ENCODE results near the gene FARS2.

FARS2 gene

DNA sequence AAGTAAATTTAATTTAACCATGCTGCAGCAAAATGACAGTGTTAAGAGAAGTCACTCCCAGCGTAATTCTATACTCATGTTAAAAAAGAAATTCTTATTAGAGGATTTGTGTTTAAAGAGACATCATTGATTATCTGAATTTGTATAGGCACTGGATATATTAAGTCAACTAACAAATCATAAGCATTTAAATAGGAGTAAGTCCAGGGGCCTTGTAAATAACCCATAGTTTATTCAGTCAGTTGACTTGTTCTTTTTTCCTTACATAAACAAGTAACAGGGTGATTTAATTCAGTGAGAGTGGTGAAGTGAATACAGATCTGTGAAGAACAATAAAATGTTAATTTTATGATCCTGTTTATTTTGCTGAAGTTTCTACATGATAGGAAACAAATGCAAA lies 23.0 kb upstream of the FARS2 start:
- no peak for TF ChIP-seq ZNF274 (IDR thresholded peaks at IDR 0.05; ENCODE audit: low read depth, low read length)
- no peak overlapping the region for H3K4me3 ChIP-seq (ENCODE audit: low read length)

DNA sequence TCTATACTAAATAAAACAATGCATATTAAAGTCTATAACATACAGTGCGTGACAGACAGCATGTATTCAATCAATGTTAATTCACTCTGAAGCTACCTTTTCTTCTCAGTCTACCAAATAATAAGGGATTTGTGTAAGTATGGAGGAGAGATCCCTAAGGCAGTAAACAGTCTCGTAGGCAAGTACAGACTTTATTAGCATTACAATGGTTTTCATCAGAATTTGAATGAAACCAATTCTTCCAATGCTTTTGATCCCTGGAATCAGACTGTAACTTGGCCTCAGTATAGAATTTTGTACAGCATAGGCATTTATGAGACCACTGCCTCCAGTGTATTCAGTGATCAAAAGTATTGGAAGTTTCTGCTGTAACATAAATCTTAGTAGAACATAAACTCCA lies 20.1 kb upstream of the FARS2 start:
- TF ChIP-seq ZNF274 (IDR thresholded peaks at IDR 0.05; ENCODE audit: low read depth, low read length): no peak
- no peak overlapping the region for H3K4me3 ChIP-seq (ENCODE audit: low read length)

DNA sequence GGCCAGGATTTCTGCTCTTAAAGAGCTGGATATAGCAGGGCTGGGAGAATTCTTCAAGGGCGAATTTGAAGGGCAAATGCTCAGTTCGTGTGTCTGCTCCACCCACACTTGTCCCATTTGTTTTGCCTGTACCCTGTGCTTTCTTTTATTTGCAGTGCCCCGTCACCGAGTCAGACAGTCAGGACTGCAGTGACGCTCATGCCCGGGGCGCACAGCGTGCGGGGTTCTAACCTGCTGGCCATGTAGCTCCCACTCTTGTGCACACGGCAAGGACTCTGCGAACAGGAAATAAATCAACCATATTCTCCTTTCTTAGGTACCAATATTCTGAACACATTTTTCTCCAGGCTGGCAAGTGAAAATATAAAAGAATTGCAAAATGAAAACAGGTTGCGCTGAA lies 18.2 kb upstream of the FARS2 start:
- no peak overlapping the region for H3K4me3 ChIP-seq (ENCODE audit: low read length)

DNA sequence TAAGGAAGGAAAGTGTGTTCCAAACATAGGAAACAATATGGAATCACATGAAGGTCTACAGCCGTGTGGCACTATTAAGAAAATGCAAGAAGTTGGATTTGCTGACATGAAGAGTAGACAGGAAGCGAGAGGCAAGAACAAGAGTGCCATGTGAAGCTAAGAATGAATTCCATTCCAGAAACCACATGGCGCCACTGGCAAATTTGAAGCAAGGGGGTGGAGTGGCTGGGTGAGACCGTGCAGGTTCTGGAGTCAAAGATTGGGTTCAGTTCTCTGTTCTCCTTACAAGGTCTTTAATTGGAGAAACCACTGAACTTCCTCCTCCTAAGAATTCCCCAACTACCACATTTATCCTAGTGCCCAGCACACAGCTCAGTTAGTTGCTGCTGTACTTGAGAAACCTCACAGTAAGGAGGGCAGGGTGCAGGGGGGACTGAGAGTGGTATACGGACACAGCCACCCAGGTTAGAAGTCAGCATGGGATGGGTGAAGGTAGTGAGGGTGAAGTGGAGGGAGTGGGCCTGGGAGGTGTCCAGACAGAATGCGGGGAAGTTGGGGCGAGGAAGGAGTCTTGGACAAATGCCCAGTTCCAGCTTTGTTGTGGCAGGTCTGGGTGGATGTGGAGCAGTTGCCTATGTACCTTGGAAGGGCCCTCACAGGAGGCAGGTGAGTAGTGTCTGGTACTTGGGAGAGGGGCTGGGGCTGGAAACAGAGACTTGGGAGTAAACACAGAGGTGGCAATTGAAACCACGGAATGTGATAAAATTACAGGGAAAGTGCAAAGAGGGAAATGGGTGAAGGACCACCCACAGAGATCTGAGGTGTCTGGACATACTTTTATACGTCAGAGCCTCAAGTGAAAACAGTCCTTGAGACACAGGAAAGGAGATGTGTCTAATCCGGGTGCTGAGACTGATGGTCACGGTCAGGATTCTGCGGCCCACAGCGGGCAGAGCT lies 14.9 kb upstream of the FARS2 start:
- no peak overlapping the region for H3K4me3 ChIP-seq (ENCODE audit: low read length)
- TF ChIP-seq ZNF274 (IDR thresholded peaks at IDR 0.05; ENCODE audit: low read depth, low read length): no peak

More for the DNA sequence above, 18.2 kb upstream of the FARS2 start:
- no peak for TF ChIP-seq ZNF274 (IDR thresholded peaks at IDR 0.05; ENCODE audit: low read depth, low read length)

DNA sequence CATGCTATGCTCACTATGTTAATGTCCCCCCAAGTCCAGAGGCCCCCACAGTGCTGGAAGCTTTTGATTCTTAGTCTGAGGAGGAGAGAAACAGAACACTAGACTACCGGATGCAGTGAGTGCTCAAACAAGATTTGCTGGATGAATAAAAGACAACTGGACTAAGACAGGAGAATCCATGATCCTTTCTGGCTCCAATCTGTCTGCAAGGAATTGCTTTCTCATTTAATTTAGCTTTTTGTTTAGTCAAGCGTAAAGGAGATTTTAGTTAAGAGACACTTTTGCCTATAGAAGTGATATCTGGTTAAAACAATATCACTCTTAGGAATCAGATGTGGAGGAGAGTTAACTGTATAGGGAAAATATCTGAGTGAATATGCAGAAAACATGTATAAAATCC lies 14.1 kb upstream of the FARS2 start:
- TF ChIP-seq ZNF274 (IDR thresholded peaks at IDR 0.05; ENCODE audit: low read depth, low read length): no peak

DNA sequence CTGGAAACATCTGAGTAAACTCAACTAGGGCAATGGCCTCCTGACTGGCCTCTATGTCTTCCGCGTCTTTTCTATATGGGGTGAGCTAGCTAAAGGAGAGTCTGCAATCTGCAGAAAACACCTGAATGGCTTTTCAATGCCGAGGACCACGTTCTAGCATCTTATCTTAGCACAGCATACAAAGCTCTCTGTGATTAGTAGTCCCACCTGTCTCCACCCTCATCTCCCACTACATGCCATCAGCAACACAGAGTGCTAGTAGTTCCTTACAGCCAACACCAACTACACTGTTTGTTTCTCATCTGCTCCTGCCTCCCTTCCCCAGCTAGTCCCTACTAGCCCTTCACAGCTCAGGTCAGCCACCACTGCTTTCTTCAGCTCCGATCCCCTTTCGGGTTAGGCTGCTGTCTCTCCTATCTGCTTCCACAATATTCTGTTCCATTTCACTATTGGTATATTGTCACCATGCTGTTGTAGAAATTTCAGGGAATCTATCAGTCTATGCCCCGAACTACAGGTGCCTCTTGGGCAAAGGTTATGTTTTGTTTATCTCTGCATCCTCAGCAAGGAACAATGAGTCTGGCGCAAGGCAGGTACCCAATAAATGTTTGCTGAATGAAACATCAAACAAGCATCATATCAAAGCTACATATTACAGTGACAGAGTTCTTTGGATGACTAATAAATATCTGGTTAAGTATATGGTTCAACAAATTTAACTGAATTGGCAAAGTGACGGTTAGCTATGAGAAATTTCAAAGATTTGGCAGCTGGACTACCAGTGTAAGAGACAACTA lies 12.8 kb upstream of the FARS2 start:
- no peak for TF ChIP-seq ZNF274 (IDR thresholded peaks at IDR 0.05; ENCODE audit: low read depth, low read length)
- no peak overlapping the region for H3K4me3 ChIP-seq (ENCODE audit: low read length)

More for the DNA sequence above, 14.1 kb upstream of the FARS2 start:
- no peak overlapping the region for H3K4me3 ChIP-seq (ENCODE audit: low read length)

DNA sequence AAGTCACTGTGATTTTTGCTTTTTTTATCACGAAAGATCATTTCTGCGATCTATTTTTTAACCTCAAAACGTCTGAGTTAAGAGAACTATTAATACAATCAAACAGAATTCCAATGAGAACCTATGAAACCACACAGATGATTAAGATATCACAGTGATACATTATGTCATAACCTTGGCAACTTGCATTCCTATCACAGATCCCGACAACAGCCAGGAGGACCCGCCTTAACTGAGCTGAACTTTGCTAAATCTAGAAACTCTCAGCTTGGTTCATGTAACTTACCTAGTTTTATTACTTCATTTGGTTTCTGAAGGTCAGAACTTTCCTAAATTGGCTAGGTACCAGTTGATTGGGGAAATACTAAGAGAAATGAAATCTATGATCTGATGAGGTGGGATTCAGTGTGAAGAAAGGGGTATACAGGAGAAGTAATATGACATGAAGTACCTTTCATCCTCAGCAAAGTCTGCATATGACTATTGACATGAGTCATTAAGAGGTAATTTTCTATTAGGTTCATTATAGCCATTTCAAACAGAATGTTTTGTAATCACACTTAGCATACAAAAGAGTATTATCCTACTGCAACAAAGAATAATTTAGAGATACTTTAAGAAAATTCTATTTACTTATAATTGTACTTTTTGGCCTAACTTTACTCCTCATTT lies 11.7 kb upstream of the FARS2 start:
- TF ChIP-seq ZNF274 (IDR thresholded peaks at IDR 0.05; ENCODE audit: low read depth, low read length): no peak
- H3K4me3 ChIP-seq (ENCODE audit: low read length): no peak overlapping the region

DNA sequence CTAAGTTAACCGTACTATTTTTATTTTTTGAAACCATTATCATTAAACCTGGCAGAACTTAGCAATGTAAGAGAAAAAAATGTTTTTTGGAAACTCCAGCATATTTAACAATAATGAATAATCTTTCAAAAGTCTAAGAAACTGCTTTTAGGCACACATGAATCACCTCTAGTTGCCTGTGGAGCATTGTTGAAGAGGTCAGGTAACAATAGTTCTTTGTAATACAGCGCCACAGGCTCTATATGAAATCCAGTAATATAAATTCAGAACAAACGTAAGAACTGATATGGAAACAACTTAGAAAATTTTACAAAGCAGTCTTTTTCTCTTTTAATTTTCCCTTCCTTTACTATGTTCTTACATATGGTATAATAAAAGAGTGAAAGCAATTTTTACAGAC lies 10.9 kb upstream of the FARS2 start:
- no peak overlapping the region for H3K4me3 ChIP-seq (ENCODE audit: low read length)
- no peak for TF ChIP-seq ZNF274 (IDR thresholded peaks at IDR 0.05; ENCODE audit: low read depth, low read length)

DNA sequence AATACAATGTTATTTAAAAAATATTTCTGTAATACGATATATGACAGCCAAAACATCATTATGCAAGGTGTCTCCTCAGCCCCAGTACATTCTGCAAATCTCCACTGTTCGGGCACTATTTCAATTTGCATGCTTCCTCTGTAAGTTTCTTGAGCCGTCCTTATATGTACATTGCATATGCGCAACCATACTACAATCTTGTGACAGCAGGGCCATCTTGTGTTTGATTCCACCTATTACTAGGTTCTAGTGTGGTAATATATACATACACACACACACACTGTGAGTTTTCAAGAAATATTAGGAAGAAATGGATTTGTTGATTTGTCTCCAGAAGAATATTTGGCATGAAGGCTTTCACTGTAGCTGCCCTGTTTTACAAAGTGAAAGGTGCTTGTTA lies 10.4 kb upstream of the FARS2 start:
- no peak for TF ChIP-seq ZNF274 (IDR thresholded peaks at IDR 0.05; ENCODE audit: low read depth, low read length)

DNA sequence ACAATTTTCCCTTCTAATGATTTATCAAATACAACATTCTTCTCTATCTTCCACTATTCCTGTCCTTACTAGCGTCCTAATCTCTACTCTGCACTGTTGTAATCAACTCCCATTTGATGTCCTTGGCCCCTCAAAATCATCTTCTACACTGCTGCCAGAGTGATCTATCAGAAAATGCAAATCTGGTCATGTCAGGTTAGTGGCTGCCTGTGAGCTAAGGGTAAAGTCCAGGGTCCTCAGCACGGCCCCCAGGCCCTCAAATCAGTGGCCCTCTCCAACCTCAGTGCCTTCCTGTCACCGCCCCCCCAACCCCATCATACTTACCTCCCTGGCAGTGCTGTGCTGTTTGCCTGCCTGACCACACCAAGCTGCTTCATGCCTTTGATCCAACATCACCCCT lies 4.4 kb upstream of the FARS2 start:
- no peak for TF ChIP-seq ZNF274 (IDR thresholded peaks at IDR 0.05; ENCODE audit: low read depth, low read length)
- H3K4me3 ChIP-seq (ENCODE audit: low read length): no peak overlapping the region

More for the DNA sequence above, 10.4 kb upstream of the FARS2 start:
- no peak overlapping the region for H3K4me3 ChIP-seq (ENCODE audit: low read length)

DNA sequence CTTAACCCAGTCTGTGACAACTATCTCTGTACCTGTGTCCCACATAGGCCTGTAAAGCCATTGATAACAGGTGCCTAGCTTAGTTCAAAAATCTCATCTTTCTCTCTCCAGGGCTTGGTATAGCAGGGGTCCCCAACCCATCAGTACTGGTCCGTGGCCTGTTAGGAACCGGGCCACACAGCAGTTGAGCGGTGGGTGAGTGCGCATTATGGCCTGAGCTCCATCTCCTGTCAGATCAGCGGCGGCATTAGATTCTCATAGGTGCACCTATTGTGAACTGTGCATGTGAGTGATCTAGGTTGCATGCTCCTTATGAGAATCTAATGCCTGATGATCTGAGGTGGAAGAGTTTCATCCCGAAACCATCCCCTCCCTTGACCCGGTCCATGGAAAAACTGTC lies 3.9 kb upstream of the FARS2 start:
- no peak for TF ChIP-seq ZNF274 (IDR thresholded peaks at IDR 0.05; ENCODE audit: low read depth, low read length)
- no peak overlapping the region for H3K4me3 ChIP-seq (ENCODE audit: low read length)

DNA sequence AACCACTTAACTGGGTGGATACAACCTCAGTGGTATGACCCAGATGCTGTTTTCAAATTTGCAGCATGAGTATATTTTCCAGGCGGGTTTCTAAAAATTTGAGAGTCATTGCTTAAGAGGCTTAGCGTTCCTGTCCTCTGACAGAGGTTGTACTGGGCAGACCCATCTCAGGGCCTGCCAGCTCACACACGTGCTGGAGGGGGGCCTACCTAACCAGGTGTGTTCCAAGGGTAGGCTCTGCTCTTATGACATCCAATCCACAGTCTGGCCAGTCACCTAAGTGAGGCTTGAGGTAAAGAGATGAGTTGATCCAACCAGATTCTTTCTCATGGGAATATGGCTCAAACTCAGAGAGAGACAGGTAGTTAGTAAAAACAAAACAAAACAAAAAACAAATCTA lies 1.9 kb upstream of the FARS2 start:
- H3K4me3 ChIP-seq (ENCODE audit: low read length): peak overlapping the region; percentile 89; the same call in 1 of the 2 replicates
- TF ChIP-seq ZNF274 (IDR thresholded peaks at IDR 0.05; ENCODE audit: low read depth, low read length): no peak

DNA sequence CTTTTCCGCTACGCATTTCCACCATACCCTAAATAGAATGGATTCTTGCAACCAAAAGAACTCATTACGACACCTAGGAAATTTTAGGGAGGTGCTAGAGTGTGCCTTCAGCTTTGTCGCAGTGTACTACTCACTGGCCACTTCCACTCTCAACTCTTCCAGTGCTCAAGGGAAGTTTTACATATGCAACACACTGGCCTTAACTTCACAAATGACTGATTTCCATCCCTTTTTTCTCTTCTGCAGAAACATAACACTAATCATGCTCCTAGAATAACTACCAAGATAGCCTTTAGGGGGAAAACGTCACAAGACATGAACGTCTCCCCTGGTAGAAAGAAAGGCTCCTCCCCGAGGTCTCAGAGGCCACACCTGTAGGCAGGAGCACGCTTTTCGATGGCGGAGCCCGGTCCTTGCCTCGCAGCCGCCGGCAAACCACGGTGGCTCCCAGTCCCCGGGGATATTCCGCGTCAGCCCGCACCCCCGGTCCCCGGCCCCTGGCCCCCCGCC lies 1.1 kb upstream of the FARS2 start:
- TF ChIP-seq ZNF274 (IDR thresholded peaks at IDR 0.05; ENCODE audit: low read depth, low read length): no peak
- H3K4me3 ChIP-seq (ENCODE audit: low read length): peak overlapping the region; percentile 89

DNA sequence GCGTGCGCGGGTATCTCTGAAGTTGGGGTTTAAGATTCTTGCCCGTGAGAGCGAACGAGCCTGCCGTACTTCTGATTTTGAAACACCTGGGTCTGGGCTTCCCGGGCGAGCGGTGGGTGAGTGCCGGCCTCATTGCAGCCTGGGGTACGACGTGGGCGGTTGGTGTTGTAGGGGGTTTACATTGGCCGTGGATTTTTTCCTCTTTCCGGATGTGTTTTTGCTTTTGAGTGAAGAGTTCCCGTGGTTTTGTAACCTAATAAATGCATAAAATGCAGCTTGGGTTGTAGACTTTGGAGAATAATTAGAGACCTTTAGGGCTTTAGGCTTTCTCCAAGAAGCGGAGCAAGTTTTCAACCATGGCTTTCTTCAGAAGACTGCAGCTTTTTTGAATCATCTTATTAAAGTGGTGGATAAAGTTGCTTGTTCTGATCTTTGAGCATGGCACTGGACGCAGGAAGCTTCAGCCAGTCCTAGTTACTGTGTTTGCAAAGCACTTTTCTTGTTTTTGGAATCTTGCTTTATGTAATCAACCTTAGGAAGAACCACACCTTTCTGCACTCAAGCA lies 314 bp downstream of the FARS2 start:
- peak overlapping the region; percentile 89 for H3K4me3 ChIP-seq (ENCODE audit: low read length)
- TF ChIP-seq ZNF274 (IDR thresholded peaks at IDR 0.05; ENCODE audit: low read depth, low read length): no peak
